Inflammatory macrophage treated with lipopolysaccharide for 4 hours (primary cell): ENCODE results near the gene ESCO1.

Experiments
- DNase-seq: peaks from one replicate; pipeline ENCODE4 v3.0.0-alpha.2; 2020

The ESCO1 gene

DNA sequence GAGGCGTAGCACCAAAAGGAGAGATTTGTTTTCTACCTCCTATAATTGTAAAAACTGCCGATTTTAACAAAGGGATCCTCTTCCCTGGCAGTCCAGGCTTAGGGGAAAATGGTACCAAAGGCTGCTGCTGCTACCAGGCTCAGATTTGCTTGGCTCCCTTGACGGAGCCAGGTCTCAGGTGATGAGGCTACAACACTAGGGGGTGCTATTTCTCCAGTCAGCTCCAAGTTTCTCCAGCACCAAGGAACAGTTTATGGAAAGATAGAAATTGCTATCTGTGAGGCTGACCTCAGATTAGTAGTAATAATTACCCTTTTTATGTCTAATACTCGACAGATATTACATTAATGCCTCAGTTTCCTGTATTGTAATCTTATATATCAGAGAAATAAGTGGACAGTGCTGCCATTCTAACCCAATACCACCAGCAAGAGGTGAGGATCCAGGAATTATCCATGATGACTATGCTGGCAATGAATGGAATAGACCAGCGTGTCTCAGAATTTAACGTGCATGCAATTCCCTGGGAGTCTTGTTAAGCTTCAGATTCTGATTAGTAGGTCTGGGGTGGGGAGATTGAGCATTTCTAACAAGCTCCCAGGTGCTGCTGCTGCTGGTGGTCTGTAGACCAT lies 111.3 kb downstream of the ESCO1 start:
- DNase-seq = peak; percentile 29

DNA sequence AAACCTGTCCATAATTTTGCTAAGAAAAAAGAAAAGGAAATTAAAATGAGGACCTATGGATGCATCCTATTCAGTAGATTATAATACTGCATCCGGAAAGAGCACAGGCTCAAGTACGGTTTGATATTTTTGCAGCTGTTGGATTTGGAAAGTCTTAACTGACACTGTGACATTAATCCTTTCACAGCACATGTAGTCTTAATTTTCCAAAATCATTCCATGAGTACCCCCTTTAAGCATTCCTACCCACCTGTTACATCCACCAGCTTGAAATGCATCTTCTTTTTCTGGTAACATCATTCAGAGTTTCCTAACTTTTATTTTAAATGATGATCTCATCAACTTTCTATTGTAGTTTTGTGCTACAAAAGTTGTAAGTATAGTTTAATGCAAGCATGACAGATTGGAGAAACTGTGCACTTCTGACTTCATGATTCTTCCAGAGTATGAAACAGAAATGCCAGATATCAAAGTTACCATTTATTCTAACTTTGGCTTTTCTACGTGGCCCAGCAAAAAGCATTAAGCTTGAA lies 113.5 kb downstream of the ESCO1 start:
- no peak for DNase-seq

DNA sequence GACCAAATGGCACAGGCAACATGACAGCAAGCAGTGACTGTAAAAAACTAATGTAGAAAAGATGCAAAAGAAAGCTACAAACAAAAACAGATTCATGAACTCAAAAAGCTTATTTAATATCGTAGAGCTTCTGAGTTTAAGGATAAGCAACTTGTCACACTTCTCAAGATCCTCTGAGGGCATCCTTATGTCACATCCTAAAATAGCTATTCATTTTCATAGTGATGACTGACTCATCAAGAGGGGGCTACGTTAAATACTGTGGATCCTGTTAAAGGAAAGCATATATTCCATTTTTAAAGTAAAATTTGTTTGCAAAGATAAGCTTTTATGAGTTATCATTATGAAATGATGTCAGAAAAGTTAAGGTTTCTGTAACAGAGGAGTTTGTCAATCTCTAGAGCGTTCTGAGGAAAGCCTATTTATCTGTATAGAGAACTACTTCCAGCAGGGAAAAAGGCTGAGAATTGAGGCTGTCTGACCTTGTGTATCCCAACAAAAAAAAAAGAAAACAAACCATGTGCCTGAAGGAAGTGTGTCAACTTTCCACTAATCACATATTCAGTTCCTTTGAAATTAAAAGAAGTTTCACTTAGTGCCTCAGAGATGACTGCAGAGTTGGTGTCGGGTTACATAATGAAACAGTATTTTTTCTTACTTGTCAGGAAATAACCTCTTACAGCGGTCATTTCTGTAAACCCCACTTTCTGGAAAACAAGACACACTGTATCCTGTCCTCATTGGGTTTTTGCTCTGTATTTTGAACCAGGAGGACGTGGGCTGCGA lies 115.5 kb downstream of the ESCO1 start:
- DNase-seq = no peak

DNA sequence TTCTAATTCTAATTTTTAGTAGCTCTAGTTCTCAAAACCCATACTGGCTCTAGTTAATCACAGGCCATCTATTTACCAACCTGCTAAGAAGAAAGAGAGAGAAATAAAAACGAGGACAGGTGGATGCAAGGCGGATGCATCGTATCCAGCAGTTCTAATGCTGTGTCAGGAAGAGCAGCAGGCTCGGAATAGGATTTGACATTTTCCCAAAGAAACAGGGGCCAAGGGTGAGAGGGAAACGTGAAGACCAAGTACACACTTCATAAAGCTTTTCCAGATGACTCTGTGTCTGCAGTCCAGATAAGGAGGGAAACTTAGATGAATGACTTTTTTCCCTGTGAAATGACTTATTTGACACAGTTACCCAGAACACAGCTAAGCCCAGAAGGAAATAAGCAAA lies 117.5 kb downstream of the ESCO1 start:
- no peak for DNase-seq

DNA sequence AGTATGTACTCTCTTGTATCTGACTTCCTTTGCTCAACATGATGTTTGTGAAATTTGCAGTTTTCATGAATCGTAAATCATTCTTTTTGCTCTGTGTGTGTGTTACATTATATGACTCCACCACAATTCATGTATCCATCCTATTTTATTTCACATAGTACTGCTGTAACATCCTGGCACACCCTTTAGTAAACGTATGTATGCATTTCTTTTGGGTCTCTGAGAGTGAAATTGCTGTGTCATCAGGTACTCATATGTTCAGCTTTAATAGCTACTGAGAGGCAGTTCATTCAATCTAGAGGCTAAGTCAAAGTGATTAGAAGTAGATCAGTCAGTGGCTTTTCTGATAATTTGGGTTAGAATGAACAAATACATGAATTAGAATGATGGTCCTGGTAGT lies 118.8 kb downstream of the ESCO1 start:
- DNase-seq = no peak

DNA sequence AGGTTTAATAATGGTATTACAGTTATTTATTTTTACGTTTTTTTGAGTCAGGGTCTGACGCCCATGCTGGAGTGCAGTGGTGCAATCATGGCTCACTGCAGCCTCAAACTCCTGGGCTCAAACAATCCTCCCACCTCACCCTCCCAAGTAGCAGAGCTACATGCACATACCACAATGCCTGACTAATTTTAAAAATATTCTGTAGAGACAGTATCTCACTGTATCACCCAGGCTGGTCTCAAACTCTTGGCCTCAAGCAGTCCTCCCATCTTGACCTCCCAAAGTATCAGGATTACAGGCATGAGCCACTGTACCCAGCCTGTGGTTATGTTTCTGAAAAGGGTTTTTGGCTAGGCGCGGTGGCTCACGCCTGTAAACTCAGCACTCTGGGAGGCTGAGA lies 120.8 kb downstream of the ESCO1 start:
- DNase-seq = no peak
